OCI-LY3 (cell line): ENCODE data around the gene WNT5A.

Experiments
- EZH2phosphoT487 ChIP-seq: fragments of 200-600 bp; shearing (Covaris generic); IDR thresholded peaks from 2 replicates; pipeline ENCODE4 v1.6.1; 2018; ENCODE audit warnings: antibody characterized with exemption, mixed run types, low read depth
- TF ChIP-seq, protein P1 (sequence below): fragments of 200-600, 300-600 bp; sonication (generic); IDR thresholded peaks from 2 replicates; pipeline ENCODE4 v1.5.1; 2014; ENCODE audit warnings: antibody characterized with exemption, low read length, low read depth

DNA sequence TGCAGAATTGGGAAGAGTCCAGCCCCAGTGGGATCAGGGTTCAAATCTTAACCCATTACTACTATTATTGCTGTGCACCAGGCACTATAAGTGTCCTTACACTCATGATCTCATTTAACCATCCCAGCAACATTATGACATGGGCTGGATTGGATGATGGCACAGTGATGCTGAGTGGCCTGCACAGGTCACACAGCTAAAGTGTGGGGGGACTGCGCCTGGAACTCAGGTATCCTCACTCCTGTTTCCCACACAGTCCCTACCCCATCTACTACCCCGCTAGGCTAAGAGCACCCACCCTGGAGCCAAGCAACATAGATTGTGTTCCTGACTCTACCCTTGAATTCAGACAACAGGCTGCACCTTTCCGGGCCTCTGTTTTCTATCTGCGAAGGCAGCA is 16.0 kb downstream of the WNT5A start:
- TF ChIP-seq, protein P1, sequence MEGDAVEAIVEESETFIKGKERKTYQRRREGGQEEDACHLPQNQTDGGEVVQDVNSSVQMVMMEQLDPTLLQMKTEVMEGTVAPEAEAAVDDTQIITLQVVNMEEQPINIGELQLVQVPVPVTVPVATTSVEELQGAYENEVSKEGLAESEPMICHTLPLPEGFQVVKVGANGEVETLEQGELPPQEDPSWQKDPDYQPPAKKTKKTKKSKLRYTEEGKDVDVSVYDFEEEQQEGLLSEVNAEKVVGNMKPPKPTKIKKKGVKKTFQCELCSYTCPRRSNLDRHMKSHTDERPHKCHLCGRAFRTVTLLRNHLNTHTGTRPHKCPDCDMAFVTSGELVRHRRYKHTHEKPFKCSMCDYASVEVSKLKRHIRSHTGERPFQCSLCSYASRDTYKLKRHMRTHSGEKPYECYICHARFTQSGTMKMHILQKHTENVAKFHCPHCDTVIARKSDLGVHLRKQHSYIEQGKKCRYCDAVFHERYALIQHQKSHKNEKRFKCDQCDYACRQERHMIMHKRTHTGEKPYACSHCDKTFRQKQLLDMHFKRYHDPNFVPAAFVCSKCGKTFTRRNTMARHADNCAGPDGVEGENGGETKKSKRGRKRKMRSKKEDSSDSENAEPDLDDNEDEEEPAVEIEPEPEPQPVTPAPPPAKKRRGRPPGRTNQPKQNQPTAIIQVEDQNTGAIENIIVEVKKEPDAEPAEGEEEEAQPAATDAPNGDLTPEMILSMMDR, result no peak
- no peak for TF ChIP-seq EZH2phosphoT487
